Activated B cell treated with CpG ODN at 0.5 μM for 24 hours (primary cell): ENCODE results near the gene PGBD5. TPM values are rescaled to one million over a fixed set of nuclear protein-coding genes. Genes with fewer than 3 reads are reported as not detected.
"Not testable (repeated sequence)": the region's sequence is repeated elsewhere in the genome, so short reads cannot be mapped to it uniquely, and the experiment has no call there.

Experiments used
- ATAC-seq: fragments of 200-7000 bp; cut with Tn5 transposase; one replicate; pipeline ENCODE4 v1.10.0; 2021; ENCODE audit warnings: low read depth, mild to moderate bottlenecking, moderate library complexity
- CTCF ChIA-PET: fragments of 350-600 bp; sonication (Branson Sonifier 250); formaldehyde crosslinking; loops from one replicate; lab custom pipeline; 2021; ENCODE audit warnings: antibody characterized with exemption; lab: Charles Lee
- POLR2A ChIA-PET: fragments of 350-600 bp; sonication (Branson Sonifier 250); formaldehyde crosslinking; loops from one replicate; lab custom pipeline; 2021; ENCODE audit warnings: antibody characterized with exemption; lab: Charles Lee
- DNase-seq: peaks from one replicate; pipeline ENCODE4 v3.0.0; 2022
- H3K27ac Mint-ChIP-seq: one replicate; pipeline ENCODE4 v1.8.0; 2020; ENCODE audit warnings: mixed read lengths
- H3K27me3 Mint-ChIP-seq: one replicate; pipeline ENCODE4 v1.8.0; 2021; ENCODE audit warnings: mixed read lengths
- H3K36me3 Mint-ChIP-seq: one replicate; pipeline ENCODE4 v1.8.0; 2021; ENCODE audit warnings: low read depth, mixed read lengths
- H3K4me1 Mint-ChIP-seq: one replicate; pipeline ENCODE4 v1.8.0; 2021; ENCODE audit warnings: mixed read lengths
- H3K4me3 Mint-ChIP-seq: one replicate; pipeline ENCODE4 v1.8.0; 2020; ENCODE audit warnings: mild to moderate bottlenecking, mixed read lengths
- H3K9me3 Mint-ChIP-seq: one replicate; pipeline ENCODE4 v1.8.0; 2020; ENCODE audit warnings: mixed read lengths
- CTCF ChIP-seq: fragments of 200-600 bp; IDR thresholded peaks from one replicate; pipeline ENCODE4 v1.8.0; 2022; ENCODE audit warnings: antibody characterized with exemption, mild to moderate bottlenecking
- intact Hi-C: fragments of 100-400 bp; cut with micrococcal nuclease; formaldehyde crosslinking; loops from one replicate; pipeline ENCODE4 v1.15.1; 2024
- total RNA-seq: library from RNA; stranded (reverse); gene quantifications from 2 replicates; pipeline ENCODE4 v1.2.3, GENCODE V29; 2022

Gene PGBD5, protein sequence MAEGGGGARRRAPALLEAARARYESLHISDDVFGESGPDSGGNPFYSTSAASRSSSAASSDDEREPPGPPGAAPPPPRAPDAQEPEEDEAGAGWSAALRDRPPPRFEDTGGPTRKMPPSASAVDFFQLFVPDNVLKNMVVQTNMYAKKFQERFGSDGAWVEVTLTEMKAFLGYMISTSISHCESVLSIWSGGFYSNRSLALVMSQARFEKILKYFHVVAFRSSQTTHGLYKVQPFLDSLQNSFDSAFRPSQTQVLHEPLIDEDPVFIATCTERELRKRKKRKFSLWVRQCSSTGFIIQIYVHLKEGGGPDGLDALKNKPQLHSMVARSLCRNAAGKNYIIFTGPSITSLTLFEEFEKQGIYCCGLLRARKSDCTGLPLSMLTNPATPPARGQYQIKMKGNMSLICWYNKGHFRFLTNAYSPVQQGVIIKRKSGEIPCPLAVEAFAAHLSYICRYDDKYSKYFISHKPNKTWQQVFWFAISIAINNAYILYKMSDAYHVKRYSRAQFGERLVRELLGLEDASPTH
- not detected in 2 replicates for total RNA-seq

DNA sequence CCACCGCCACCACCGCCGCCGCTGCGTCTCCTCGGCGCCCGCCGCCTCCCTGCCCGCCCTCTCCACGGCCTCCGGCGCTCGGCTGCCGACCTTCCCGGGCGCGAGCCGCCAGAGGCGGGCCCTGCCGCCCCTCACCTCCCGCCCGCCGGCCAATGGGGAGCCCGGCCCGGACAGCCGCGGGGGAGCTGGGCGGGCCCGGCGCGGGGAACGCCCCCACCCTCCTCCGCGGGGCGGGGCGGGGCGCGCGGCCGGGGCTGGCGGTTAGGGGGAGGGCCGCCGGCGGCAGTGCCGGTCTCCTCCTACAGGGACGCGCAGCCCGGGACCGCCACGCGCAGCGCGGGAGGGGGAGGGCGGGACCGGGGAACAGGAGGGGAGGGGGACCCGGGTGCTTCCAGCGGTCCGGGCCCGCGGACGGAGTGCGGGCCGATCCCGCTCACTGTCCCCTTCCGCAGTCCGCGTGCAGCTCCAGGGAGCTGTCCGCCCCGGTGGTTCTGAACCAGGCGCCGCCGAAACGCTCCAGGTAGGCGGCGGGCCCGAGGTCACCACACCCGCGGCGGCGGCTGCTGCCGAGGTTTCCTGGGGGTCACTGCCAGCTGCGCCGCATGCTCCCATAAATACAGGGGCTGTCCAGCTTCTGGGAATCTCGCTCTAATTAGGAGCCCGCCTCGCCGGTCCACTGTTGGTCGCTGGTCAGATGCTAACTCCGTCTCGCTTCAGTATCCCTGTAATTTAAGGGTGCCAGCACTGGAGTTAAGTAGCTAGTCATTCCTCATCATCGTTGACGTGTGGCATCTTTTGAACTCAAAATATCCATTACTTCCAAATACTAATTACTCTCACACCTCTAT, at the start of gene PGBD5:
Gene PGBD5 (minus strand): TSS at position 87 of the 848 bp plus-strand sequence. CDS start 404 bp downstream, outside the sequence.
- CTCF ChIA-PET = no interaction called here
- intact Hi-C loops = loop anchor here (10.0 kb wide), 1 partner anchor 738 kb away; the partner anchor contains the start of gene TRIM67
- POLR2A ChIA-PET = no interaction called here
- peaks cover 12% of the 10 kb centered on the region for H3K4me1 Mint-ChIP-seq
- H3K27me3 Mint-ChIP-seq = peaks cover 57% of the 10 kb centered on the region
- ATAC-seq = peak; percentile 92
- TF ChIP-seq CTCF = no peak
- H3K27ac Mint-ChIP-seq = no peak within 1 kb of the TSS
- H3K9me3 Mint-ChIP-seq = no peaks in the 10 kb centered on the region
- peak within 1 kb of the TSS; percentile 77 for H3K4me3 Mint-ChIP-seq
- DNase-seq = peak; percentile 62
- H3K36me3 Mint-ChIP-seq = no peaks in the 10 kb centered on the region

- Mint-ChIP-seq H3K9me3 (peaks cover 10% of the 10 kb centered on the region), H3K27me3 (peaks cover 33% of the 10 kb centered on the region)
- H3K27ac Mint-ChIP-seq, CTCF ChIA-PET, H3K4me3 Mint-ChIP-seq, H3K36me3 Mint-ChIP-seq, H3K4me1 Mint-ChIP-seq, POLR2A ChIA-PET, DNase-seq, ATAC-seq, intact Hi-C loops: not testable (repeated sequence)
Measured at GRCh38 chr1:230474924-230475323, 48.8 kb upstream of the PGBD5 start.

DNA sequence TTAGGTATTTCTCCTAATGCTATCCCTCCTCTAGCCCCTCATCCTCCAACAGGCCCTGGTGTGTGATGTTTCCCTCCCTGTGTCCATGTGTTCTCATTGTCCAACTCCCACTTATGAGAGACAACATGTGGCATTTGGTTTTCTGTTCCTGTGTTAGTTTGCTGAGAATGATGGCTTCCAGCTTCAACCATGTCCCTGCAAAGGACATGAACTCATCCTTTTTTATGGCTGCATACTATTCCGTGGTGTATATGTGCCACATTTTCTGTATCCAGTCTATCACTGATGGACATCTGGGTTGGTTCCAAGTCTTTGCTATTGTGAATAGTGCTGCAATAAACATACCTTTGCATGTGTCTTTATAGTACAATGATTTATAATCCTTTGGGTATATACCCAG, 44.6 kb upstream of the PGBD5 start:
- Mint-ChIP-seq H3K27me3 (peaks cover 16% of the 10 kb centered on the region), H3K9me3 (peaks cover 12% of the 10 kb centered on the region)
- POLR2A ChIA-PET, ATAC-seq, H3K36me3 Mint-ChIP-seq, H3K4me3 Mint-ChIP-seq, CTCF ChIA-PET, DNase-seq, H3K4me1 Mint-ChIP-seq, H3K27ac Mint-ChIP-seq, intact Hi-C loops: not testable (repeated sequence)

DNA sequence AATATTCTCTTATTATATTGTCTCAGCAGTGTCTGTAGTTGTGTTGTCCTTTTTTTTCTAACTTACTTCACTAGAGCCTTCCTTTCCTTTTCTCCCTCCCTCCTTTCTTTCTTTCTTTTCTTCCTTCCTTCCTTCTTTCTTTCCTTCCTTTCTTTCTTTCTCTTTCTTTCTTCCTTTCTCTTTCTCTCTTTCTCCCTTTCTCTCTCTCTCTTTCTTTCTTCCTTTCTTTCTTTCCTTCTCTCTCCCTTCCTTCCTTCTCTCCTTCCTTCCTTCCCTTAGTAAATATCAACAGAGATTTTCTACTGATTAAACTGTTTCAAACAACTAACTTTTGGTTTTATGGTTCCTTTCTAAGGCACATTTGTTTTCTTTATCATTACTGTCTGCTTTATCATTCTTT, 43.1 kb upstream of the PGBD5 start:
- Mint-ChIP-seq H3K4me1 (no peaks in the 10 kb centered on the region), H3K36me3 (no peaks in the 10 kb centered on the region), H3K9me3 (peaks cover 12% of the 10 kb centered on the region), H3K27me3 (peaks cover 13% of the 10 kb centered on the region), H3K27ac (no peak overlapping the region), H3K4me3 (no peak overlapping the region)
- ATAC-seq = no peak
- no peak for TF ChIP-seq CTCF
- CTCF ChIA-PET = no interaction called here
- no peak for DNase-seq
- intact Hi-C loops = no loop called here
- POLR2A ChIA-PET = no interaction called here

GRCh38 chr1:230465691-230466090, 39.6 kb upstream of the PGBD5 start:
- no peak for ATAC-seq
- peaks cover 7% of the 10 kb centered on the region for H3K9me3 Mint-ChIP-seq
- H3K27me3 Mint-ChIP-seq = peaks cover 7% of the 10 kb centered on the region
- H3K27ac Mint-ChIP-seq = no peak overlapping the region
- H3K4me3 Mint-ChIP-seq = no peak overlapping the region
- CTCF ChIA-PET = no interaction called here
- TF ChIP-seq CTCF = no peak
- intact Hi-C loops = no loop called here
- DNase-seq = no peak
- H3K36me3 Mint-ChIP-seq = no peaks in the 10 kb centered on the region
- H3K4me1 Mint-ChIP-seq = no peaks in the 10 kb centered on the region
- POLR2A ChIA-PET = no interaction called here

DNA sequence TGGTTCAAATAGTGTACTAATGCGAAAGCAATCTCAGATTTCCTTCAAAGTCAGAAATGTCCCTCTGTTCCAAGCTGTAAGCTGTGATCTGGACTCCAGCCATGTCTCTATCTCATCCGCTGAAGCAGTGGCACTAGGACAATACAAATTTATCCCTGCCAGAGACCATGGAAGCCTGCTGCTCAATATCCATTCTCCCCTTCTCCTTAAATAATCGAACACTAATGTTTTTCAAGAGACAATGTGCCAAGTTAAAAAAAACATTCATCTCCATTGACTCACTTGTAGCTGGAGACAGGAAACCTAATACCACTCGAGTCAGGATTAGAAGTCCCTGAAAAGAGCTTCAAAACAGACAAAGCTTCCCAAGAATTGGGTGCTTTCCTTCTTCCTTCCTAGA, 38.5 kb upstream of the PGBD5 start:
- no peak for ATAC-seq
- TF ChIP-seq CTCF = no peak
- ChIA-PET POLR2A (no interaction called here), CTCF (no interaction called here)
- peaks cover 15% of the 10 kb centered on the region for H3K27me3 Mint-ChIP-seq
- H3K27ac Mint-ChIP-seq = no peak overlapping the region
- no peaks in the 10 kb centered on the region for H3K4me1 Mint-ChIP-seq
- peaks cover 3% of the 10 kb centered on the region for H3K9me3 Mint-ChIP-seq
- intact Hi-C loops = no loop called here
- DNase-seq = no peak
- no peak overlapping the region for H3K4me3 Mint-ChIP-seq
- no peaks in the 10 kb centered on the region for H3K36me3 Mint-ChIP-seq
